ENCODE data around the gene TMEM176A.
"Not testable (repeated sequence)": the region's sequence is repeated elsewhere in the genome, so short reads cannot be mapped to it uniquely, and the experiment has no call there.

Gene TMEM176A

GRCh38 chr7:150800581-150801241, at the start of gene TMEM176A:
Gene TMEM176A, plus strand, starts transcription at chr7:150800769. Its CDS starts 782 bp downstream, at chr7:150801551.
- DNase-seq: no peak

GRCh38 chr7:150751702-150752101, 48.9 kb upstream of the TMEM176A start:
- no peak for DNase-seq

DNA sequence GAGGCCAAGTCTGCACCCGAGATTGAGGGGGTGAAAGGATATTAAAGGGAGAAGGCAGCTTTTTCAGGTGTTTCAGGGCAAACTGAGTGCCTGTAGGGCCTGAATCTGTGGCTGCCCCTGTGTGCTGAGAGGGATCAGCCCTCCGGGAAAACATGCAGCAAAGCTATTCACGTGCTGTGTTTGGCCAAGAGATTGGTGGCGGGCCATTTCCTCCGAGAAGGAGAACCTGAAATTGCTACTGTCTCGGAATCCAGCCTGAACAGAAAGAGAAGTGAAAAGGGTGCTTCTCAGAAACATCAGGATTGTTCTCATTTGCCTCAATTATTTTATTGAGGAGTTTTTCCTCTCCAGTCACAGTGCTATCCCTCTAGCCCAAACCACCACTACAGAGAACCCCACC, 47.3 kb upstream of the TMEM176A start:
- no peak for DNase-seq

GRCh38 chr7:150753826-150754603, 46.6 kb upstream of the TMEM176A start:
- no peak for DNase-seq

GRCh38 chr7:150754951-150755350, 45.6 kb upstream of the TMEM176A start:
- DNase-seq: no peak

DNA sequence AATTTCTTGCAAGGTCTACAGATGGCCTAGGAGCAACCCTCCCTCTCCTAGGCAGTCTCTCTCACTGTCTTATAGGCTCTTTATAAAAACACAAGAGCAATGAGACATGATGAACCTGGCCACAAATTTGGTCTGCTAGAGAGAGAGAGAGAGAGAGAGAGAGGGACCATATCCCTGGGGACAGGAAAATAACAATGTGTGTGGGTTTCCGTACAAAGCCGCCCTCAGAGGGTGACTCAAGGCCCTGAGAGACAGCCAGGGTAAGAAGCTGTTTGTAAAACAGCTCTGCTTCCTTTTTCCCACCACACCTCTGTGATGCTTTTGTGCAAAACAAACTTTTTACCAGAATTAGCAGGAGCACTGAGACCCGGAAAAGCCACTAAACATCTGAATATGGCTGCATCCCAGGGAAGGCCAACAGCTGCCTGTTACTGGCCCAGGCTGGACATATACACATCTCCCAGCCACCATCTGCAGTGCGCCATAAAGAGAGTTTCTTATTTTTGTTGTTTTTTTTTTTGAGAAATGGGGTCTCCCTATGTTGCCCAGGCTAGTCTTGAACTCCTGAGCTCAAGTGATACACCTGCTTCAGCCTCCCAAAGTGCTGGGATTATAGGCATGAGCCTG, 45.0 kb upstream of the TMEM176A start:
- peak; percentile 67 for DNase-seq

GRCh38 chr7:150756166-150756565, 44.4 kb upstream of the TMEM176A start:
- no peak for DNase-seq

DNA sequence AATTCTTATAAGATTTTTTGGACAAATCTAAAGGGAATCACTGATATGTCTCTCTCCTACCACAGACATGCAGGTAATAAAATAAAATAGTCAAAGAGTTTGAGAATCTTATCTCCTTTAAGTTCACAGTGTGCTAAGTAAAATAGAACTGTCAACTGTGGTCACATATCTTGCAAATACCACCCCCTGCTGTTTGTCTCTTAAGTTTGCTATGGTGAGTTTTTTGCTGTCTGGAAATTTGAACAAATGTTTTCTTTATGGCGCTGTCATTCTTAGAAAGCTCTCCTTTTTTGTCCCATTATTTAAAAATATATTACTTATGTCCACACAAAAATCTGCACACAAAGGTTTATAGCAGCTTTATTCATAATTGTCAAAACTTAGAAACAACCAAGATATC, 43.7 kb upstream of the TMEM176A start:
- DNase-seq: no peak

- DNase-seq: no peak
Observed at GRCh38 chr7:150759479-150759878, 41.1 kb upstream of the TMEM176A start.

DNA sequence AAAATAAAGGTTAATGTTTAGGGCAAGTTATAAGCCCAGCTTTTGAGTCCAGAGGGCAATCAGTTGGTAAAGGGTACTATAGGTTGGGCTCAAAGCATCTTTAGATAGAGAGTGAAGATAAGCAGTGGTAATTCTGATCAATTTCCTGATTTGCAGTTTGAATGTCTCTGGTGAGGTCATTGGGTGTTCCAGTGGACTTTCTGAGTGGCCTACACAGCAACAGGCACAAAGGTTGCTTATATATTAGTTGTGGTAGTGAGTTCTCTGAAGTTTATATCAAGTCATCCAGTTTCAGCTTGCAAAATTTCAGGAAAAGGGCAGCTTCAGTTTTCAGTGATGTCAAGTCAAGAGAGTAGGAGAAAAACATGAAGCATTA, 34.2 kb upstream of the TMEM176A start:
- DNase-seq: no peak

DNA sequence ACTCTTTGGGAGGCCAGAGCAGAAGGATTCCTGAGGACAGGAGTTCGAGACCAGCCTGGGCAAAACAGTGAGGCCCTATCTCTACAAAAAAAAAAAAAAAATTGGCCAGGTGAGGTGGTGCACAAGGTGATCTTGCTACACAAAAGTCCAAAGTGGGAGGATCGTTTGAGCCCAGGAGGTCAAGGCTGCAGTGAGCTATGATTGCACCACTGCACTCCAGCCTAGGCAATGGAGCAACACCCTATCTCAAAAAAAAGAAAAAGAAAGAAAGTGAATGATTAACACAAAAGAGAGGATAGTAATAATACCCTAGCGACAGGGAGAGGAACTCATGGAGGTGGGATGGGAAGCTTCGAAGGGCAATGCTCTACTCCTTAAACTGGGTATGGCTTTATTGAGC, 30.8 kb upstream of the TMEM176A start:
- no peak for DNase-seq

GRCh38 chr7:150774131-150774530, 26.4 kb upstream of the TMEM176A start:
- DNase-seq: not testable (repeated sequence)

DNA sequence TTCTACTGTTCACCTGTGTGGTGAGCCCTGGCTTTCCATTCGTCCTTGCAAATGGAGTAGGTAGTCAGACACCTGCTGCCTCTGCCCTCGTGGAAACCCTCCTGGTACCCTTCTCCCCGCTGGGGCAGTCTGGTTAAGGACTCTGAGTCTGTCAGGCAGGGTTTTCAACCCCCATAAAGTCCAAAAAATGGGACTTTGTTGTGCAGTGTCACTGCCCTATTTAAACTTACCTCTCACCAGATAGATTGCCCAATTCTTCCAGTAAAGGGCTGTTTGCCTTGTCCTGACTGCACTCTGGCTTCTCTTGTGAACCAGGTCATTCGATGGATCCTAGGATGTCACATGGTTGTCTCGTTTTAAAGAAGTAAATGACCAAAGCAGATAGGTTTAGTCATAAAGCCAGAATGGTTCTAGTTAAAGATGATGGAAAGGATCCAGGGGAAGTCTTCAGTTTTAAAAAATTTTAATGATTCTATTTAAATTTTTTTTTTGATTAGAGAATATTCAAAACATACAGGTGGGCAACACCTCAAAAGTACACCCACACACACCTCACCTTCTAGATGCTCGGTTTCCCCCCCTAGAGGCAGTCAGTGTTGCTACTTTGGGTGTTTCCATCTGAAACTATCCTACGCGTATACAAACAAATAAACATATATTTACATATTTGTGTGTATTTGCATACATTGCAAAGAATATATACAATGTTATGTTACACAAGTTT, 22.4 kb upstream of the TMEM176A start:
- no peak for DNase-seq

- peak; percentile 48 for DNase-seq
Observed at GRCh38 chr7:150778738-150779301, 21.7 kb upstream of the TMEM176A start.

DNA sequence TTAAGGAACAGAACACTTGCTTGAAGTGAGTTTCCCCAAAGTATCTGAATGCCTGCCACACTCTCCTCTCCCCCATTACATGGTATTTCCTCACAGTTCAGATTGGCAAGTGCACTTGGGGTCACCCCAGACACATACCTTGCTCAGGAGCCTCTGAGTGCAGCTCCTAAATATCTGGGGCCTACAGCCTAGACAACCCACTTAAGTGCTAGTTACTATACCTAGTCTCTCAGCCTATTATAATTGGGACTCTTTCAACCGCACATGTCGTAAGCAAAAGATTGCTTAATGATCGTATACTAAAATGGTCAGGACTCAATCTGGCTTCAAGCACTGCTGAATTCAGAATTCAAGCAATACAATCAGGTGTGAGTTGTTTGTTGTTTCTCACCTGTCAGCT, 20.3 kb upstream of the TMEM176A start:
- DNase-seq: no peak

DNA sequence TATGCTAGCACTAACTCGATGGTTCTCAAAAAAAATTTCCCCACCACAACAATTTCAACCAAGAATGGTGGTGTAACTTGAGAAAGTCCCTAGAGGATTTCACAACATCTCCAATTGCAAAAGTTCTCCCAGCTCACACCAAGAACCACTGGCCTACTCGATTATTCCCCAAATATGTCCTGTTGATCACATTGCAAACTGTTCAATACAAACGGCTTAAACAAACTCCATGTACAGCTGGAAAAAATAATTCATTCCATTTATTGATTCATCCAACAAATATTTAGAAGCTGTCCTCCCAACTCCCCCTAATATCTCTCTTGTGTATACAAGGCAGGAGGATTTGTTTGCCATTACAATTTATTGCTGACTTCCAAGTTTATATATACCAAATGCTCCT, 19.5 kb upstream of the TMEM176A start:
- no peak for DNase-seq

DNA sequence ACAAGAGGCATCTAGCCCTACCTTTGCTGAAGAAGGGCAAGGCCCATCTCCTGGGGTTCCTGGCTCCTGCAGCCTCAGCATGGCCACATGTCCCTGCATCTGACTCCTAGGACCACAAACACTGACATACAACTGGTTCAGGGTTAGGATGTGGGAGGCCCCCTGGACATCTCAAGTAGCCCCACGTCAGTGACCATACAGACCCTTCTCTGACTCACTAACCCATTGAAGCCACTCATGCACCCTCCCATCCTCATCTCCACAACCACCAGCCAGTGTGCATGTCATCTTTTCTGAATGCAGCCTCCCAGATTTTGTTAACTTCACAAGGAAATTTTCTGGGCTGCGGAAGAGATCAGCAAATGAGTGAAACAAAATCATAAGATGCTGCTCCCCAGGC, 18.6 kb upstream of the TMEM176A start:
- DNase-seq: no peak

DNA sequence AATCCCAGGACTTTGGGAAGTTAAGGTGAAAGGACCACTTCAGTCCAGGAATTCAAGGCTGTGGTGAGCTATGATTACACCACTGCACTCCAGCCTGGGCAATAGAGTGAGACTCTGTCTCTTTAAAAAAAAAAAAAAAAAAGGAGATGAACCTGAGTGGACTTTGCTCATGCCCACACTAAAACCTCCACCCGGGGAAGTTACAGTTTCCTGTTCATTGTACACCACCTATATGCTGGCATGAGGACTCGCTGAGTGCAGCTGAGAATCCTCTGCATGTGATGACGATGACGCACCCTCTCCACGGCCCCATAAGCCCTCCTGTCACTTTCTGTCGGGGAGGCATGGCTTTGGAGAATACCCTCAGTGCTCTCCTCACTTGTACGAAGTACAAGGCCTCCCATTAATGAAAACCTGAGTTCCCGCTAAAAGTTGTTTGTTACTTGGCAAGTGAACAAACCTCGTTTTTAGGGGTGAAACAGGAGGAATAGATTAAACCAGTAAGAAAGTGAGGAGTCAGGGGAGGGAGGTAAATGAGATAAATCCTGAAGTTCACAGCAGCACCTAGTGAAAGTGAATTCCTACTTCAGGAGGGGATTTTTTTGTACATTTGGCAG, 16.3 kb upstream of the TMEM176A start:
- DNase-seq: no peak

- no peak for DNase-seq
Observed at GRCh38 chr7:150784954-150785353, 15.6 kb upstream of the TMEM176A start.

GRCh38 chr7:150787321-150788281, 13.0 kb upstream of the TMEM176A start:
- no peak for DNase-seq

All from activated effector memory CD4-positive, alpha-beta T cell treated with Interleukin-2 at 50 U/mL for 16 hours (primary cell).